GM12878 (cell line): ENCODE results near the gene TP53RK. TPM values are rescaled to one million over a fixed set of nuclear protein-coding genes. Genes with fewer than 3 reads are reported as not detected.

ENCODE experiments used
- ATAC-seq: fragments of 200-7000 bp; cut with Tn5 transposase; 3 replicates; pipeline ENCODE4 v1.9.1; 2020; ENCODE audit warnings: mild to moderate bottlenecking, moderate library complexity
- BruUV-seq: library from RNA; stranded (reverse); fragments of 400-500 nt; replicated peaks from 2 replicates; lab custom pipeline; 2021; lab: Mats Ljungman, UMichigan
- CTCF ChIA-PET: fragments of 300-600 bp; sonication (Branson Sonifier 250); formaldehyde crosslinking; extraction: SDS; loops from one replicate; lab custom pipeline; 2021; ENCODE audit warnings: inconsistent platforms; lab: Yijun Ruan, JAX
- POLR2A ChIA-PET: fragments of 350-600 bp; formaldehyde crosslinking; extraction: SDS; loops from one replicate; lab custom pipeline; 2021; ENCODE audit warnings: inconsistent platforms; lab: Charles Lee
- RAD21 ChIA-PET: fragments of 300-600 bp; sonication (Branson Sonifier 250); formaldehyde crosslinking; loops from one replicate; lab custom pipeline; 2023; ENCODE audit warnings: antibody characterized with exemption; ENCODE audit not compliant: unreplicated experiment; lab: Charles Lee
- SMC1A ChIA-PET: fragments of 300-600 bp; sonication (Branson Sonifier 250); formaldehyde crosslinking; loops from one replicate; lab custom pipeline; 2023; ENCODE audit not compliant: unreplicated experiment, uncharacterized antibody; lab: Charles Lee
- DNase-seq: peaks from one replicate; pipeline ENCODE4 v3.0.0-alpha.2; 2011; ENCODE audit warnings: low read depth, low spot score
- FAIRE-seq: peaks from 3 replicates; lab custom pipeline; 2011; peaks lifted over from hg19 to GRCh38; lab: Jason Lieb, UNC
- H2AFZ ChIP-seq: 2 replicates; pipeline ENCODE4 v1.6.0; 2011; ENCODE audit warnings: low read depth, low read length, control low read depth; ENCODE audit not compliant: control insufficient read depth
- H3K27ac ChIP-seq: 2 replicates; pipeline ENCODE4 v1.5.1; 2011; ENCODE audit warnings: control low read depth; ENCODE audit not compliant: control insufficient read depth, insufficient read depth
- H3K27me3 ChIP-seq, 2 experiments: replicated peaks in 1 of 2; 2 replicates each; pipeline versions ENCODE4 v1.6.0 to v1.6.1; 2011; ENCODE audit warnings: low read length in 1 of 2; ENCODE audit not compliant: control insufficient read depth in 2 of 2, insufficient read depth in 2 of 2
- H3K36me3 ChIP-seq, 2 experiments: 2 replicates each; pipeline ENCODE4 v1.5.1; 2011; ENCODE audit warnings: low read length in 1 of 2; ENCODE audit not compliant: control insufficient read depth in 2 of 2, insufficient read depth in 2 of 2
- H3K4me1 ChIP-seq: 2 replicates; pipeline ENCODE4 v1.6.1; 2011; ENCODE audit warnings: mild to moderate bottlenecking, low read length, moderate library complexity, mixed read lengths; ENCODE audit not compliant: control insufficient read depth, insufficient read depth
- H3K4me2 ChIP-seq: 2 replicates; pipeline ENCODE4 v1.6.0; 2011; ENCODE audit warnings: control low read depth; ENCODE audit not compliant: control insufficient read depth, insufficient read depth
- H3K4me3 ChIP-seq: fragments of 200-600 bp; sonication (generic); 2 replicates; pipeline ENCODE4 v1.5.1; 2016
- H3K79me2 ChIP-seq: 2 replicates; pipeline ENCODE4 v1.6.0; 2011; ENCODE audit warnings: low read length; ENCODE audit not compliant: control insufficient read depth, insufficient read depth
- H3K9ac ChIP-seq: 2 replicates; pipeline ENCODE4 v1.8.0; 2011; ENCODE audit warnings: low read length, control low read depth, mixed read lengths; ENCODE audit not compliant: control insufficient read depth, insufficient read depth
- H3K9me3 ChIP-seq: replicated peaks from 3 replicates; pipeline ENCODE4 v1.5.1; 2011; ENCODE audit warnings: mild to moderate bottlenecking, low read length; ENCODE audit not compliant: control insufficient read depth, insufficient read depth
- H4K20me1 ChIP-seq: 2 replicates; pipeline ENCODE4 v1.6.0; 2011; ENCODE audit not compliant: control insufficient read depth, insufficient read depth
- ASH2L ChIP-seq: fragments of 300-600, 200-600 bp; sonication (generic); IDR thresholded peaks from 2 replicates; pipeline ENCODE4 v1.6.1; 2017; ENCODE audit warnings: low read depth, mild to moderate bottlenecking, borderline replicate concordance
- ATF7 ChIP-seq: fragments of 450-650 bp; IDR thresholded peaks from 2 replicates; pipeline ENCODE4 v1.6.1; 2016; ENCODE audit warnings: low read depth, mild to moderate bottlenecking
- CHD2 ChIP-seq: IDR thresholded peaks from 2 replicates; pipeline ENCODE4 v1.6.1; 2011; ENCODE audit warnings: low read depth, low read length, improper control_type of control experiment, borderline replicate concordance
- EED ChIP-seq: sonication (generic); IDR thresholded peaks from 2 replicates; pipeline ENCODE4 v1.6.1; 2016; ENCODE audit warnings: antibody characterized with exemption, low read depth
- MTA3 ChIP-seq: IDR thresholded peaks from 2 replicates; pipeline ENCODE4 v1.6.1; 2012; ENCODE audit warnings: low read length, inconsistent platforms, borderline replicate concordance
- NR2C1 ChIP-seq: fragments of 450-650 bp; IDR thresholded peaks from 2 replicates; pipeline ENCODE4 v1.6.1; 2017; ENCODE audit warnings: antibody characterized with exemption, mild to moderate bottlenecking, moderate library complexity
- PML ChIP-seq: IDR thresholded peaks from 2 replicates; pipeline ENCODE4 v1.6.1; 2012; ENCODE audit warnings: low read length, inconsistent platforms
- POU2F2 ChIP-seq: IDR thresholded peaks from 3 replicates; pipeline ENCODE4 v1.6.1; 2011; ENCODE audit warnings: low read depth, mild to moderate bottlenecking, low read length, borderline replicate concordance
- RCOR1 ChIP-seq: conservative IDR thresholded peaks from 2 replicates; pipeline ENCODE4 v1.6.1; 2012; ENCODE audit warnings: low read depth, low read length, improper control_type of control experiment
- SMAD1 ChIP-seq: fragments of 450-650 bp; IDR thresholded peaks from 2 replicates; pipeline ENCODE4 v1.6.1; 2018; ENCODE audit warnings: mild to moderate bottlenecking, low read depth; ENCODE audit not compliant: partially characterized antibody
- SMC3 ChIP-seq: IDR thresholded peaks from 2 replicates; pipeline ENCODE4 v1.6.1; 2011; ENCODE audit warnings: low read length, improper control_type of control experiment, borderline replicate concordance
- SRF ChIP-seq, 2 experiments: IDR thresholded peaks; 2 replicates each; pipeline ENCODE4 v1.6.1; 2011; ENCODE audit warnings: low read depth in 2 of 2, low read length in 2 of 2, mild to moderate bottlenecking in 1 of 2, moderate library complexity in 1 of 2
- TARDBP ChIP-seq: IDR thresholded peaks from 2 replicates; pipeline ENCODE4 v1.6.1; 2016; ENCODE audit warnings: borderline replicate concordance
- TCF12 ChIP-seq: IDR thresholded peaks from 2 replicates; pipeline ENCODE4 v1.6.1; 2011; ENCODE audit warnings: low read depth, mild to moderate bottlenecking, low read length
- WRNIP1 ChIP-seq: IDR thresholded peaks from 2 replicates; pipeline ENCODE4 v1.6.1; 2011; ENCODE audit warnings: low read depth, low read length, improper control_type of control experiment, borderline replicate concordance
- WGBS: methylation state at CpG from one replicate; pipeline ENCODE4 v1.1.6; 2016; ENCODE audit warnings: low lambda C conversion rate; ENCODE audit not compliant: insufficient replicate concordance, insufficient coverage; ENCODE audit errors: missing lambda C conversion rate; 5-methylcytosine and 5-hydroxymethylcytosine counted together
- in situ Hi-C: fragments of 300-500 bp; cut with MboI; formaldehyde crosslinking; loops from 9 replicates; pipeline ENCODE4 v1.14.3; 2018; ENCODE audit warnings: mixed read lengths
- intact Hi-C: fragments of 100-400 bp; cut with micrococcal nuclease; formaldehyde crosslinking; loops from one replicate; pipeline ENCODE4 v1.14.2; 2022; ENCODE audit not compliant: unreplicated experiment
- polyA plus RNA-seq, 11 experiments: library from polyadenylated mRNA; depleted of rRNA in 4 of 11; unstranded in 6 of 11; stranded (reverse) in 5 of 11; fragments of >200 nt; fragmentation: Nextera tagmentation in 4 of 11; fragmentation: Illumina TruSeq in 1 of 11; extraction: Ambion mirVana in 4 of 11; extraction: Trizol in 1 of 11; gene quantifications; 1 replicate in 1 of 11; 2 replicates in 10 of 11; pipeline versions ENCODE4 v1.2.1 to v1.2.3, GENCODE V29; 2011 to 2016; ENCODE audit warnings: inconsistent platforms in 2 of 11, missing spikeins in 2 of 11, low read depth in 1 of 11
- total RNA-seq, 4 experiments: library from RNA; depleted of rRNA in 3 of 4; stranded (reverse); fragments of >200 nt in 3 of 4; fragmentation: Illumina TruSeq in 1 of 4; extraction: Trizol in 1 of 4; gene quantifications; 2 replicates each; pipeline versions ENCODE4 v1.2.1 to v1.2.3, GENCODE V29; 2013 to 2021
- TF ChIP-seq, protein P1 (sequence below): fragments of 450-650 bp; IDR thresholded peaks from 2 replicates; pipeline ENCODE4 v1.6.1; 2017; ENCODE audit warnings: borderline replicate concordance
- TF ChIP-seq, protein P2 (sequence below): fragments of 450-650 bp; IDR thresholded peaks from 2 replicates; pipeline ENCODE4 v1.6.1; 2017; ENCODE audit warnings: mild to moderate bottlenecking
- TF ChIP-seq, protein P3 (sequence below), 3 experiments: IDR thresholded peaks in 2 of 3; conservative IDR thresholded peaks in 1 of 3; 2 replicates each; pipeline ENCODE4 v1.5.1; 2011; ENCODE audit warnings: low read depth in 3 of 3, low read length in 3 of 3, mild to moderate bottlenecking in 3 of 3, control low read depth in 2 of 3, moderate library complexity in 2 of 3, inconsistent platforms in 1 of 3, mixed read lengths in 1 of 3; ENCODE audit not compliant: control insufficient read depth in 2 of 3, insufficient read depth in 1 of 3; ENCODE audit errors: extremely low read depth in 1 of 3
- TF ChIP-seq, protein P4 (sequence below): IDR thresholded peaks from 2 replicates; pipeline ENCODE4 v1.6.1; 2011; ENCODE audit warnings: borderline replicate concordance, low read depth, mild to moderate bottlenecking, moderate library complexity, low read length; ENCODE audit not compliant: insufficient read depth, poor library complexity, severe bottlenecking

TP53RK gene
- total and polyA plus RNA-seq, 10 of the 15 experiments (the other 5 are each of a cell fraction or from before 2014, with no cell fraction given) = 3.8 to 23.1 (median 16.1) TPM

DNA sequence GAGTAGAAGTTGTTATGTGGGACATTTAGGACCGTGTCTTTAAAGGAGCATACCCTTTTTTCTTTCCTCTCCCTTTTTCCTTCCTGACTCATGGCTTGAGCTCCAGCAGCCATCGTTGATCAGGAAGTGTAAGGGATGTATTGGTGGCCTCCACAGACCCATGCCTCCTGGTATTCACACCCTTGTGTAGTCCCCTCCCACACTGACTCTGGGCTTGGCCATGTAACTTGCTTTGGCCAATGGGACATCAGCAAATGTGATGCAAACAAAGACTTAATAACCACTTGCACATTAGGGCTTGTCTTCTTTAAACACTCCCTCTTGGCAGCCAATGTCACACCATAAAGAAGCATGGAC is 19.0 kb downstream of the TP53RK start:
- Histone ChIP-seq H3K9me3 (no peaks in the 10 kb centered on the region; the same call in 2 of the 3 replicates), H3K4me1 (no peaks in the 10 kb centered on the region), H3K4me2 (no peak overlapping the region), H2AFZ (no peak overlapping the region), H4K20me1 (no peaks in the 10 kb centered on the region), H3K79me2 (no peaks in the 10 kb centered on the region), H3K4me3 (no peak overlapping the region), H3K36me3 (no peaks in the 10 kb centered on the region), H3K27ac (no peak overlapping the region), H3K27me3 (no peaks in the 10 kb centered on the region), H3K9ac (no peak overlapping the region)
- in situ Hi-C loops (no loop called here), intact Hi-C loops (no loop called here)
- ChIA-PET POLR2A (no interaction called here), SMC1A (no interaction called here), RAD21 (no interaction called here), CTCF (no interaction called here)
- WGBS = 0% methylated on average over 2 of the region's 2 CpGs
- no peak for DNase-seq
- FAIRE-seq = no peak
- no TSS peak for BruUV-seq
- ATAC-seq = no peak
- TF ChIP-seq MTA3 (no peak), EED (no peak), NR2C1 (no peak), TARDBP (no peak), CHD2 (no peak), POU2F2 (no peak), RCOR1 (no peak), SRF (IDR thresholded peaks at IDR 0.05; ENCODE audit: low read depth in 2 of 2, low read length in 2 of 2) (no peak), PML (no peak), ATF7 (no peak), SMAD1 (no peak), SMC3 (no peak), TCF12 (no peak), ASH2L (no peak), WRNIP1 (no peak)
- TF ChIP-seq, protein P1, sequence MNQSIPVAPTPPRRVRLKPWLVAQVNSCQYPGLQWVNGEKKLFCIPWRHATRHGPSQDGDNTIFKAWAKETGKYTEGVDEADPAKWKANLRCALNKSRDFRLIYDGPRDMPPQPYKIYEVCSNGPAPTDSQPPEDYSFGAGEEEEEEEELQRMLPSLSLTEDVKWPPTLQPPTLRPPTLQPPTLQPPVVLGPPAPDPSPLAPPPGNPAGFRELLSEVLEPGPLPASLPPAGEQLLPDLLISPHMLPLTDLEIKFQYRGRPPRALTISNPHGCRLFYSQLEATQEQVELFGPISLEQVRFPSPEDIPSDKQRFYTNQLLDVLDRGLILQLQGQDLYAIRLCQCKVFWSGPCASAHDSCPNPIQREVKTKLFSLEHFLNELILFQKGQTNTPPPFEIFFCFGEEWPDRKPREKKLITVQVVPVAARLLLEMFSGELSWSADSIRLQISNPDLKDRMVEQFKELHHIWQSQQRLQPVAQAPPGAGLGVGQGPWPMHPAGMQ = no peak
- TF ChIP-seq, protein P2, sequence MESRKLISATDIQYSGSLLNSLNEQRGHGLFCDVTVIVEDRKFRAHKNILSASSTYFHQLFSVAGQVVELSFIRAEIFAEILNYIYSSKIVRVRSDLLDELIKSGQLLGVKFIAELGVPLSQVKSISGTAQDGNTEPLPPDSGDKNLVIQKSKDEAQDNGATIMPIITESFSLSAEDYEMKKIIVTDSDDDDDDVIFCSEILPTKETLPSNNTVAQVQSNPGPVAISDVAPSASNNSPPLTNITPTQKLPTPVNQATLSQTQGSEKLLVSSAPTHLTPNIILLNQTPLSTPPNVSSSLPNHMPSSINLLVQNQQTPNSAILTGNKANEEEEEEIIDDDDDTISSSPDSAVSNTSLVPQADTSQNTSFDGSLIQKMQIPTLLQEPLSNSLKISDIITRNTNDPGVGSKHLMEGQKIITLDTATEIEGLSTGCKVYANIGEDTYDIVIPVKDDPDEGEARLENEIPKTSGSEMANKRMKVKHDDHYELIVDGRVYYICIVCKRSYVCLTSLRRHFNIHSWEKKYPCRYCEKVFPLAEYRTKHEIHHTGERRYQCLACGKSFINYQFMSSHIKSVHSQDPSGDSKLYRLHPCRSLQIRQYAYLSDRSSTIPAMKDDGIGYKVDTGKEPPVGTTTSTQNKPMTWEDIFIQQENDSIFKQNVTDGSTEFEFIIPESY = no peak
- TF ChIP-seq, protein P3, sequence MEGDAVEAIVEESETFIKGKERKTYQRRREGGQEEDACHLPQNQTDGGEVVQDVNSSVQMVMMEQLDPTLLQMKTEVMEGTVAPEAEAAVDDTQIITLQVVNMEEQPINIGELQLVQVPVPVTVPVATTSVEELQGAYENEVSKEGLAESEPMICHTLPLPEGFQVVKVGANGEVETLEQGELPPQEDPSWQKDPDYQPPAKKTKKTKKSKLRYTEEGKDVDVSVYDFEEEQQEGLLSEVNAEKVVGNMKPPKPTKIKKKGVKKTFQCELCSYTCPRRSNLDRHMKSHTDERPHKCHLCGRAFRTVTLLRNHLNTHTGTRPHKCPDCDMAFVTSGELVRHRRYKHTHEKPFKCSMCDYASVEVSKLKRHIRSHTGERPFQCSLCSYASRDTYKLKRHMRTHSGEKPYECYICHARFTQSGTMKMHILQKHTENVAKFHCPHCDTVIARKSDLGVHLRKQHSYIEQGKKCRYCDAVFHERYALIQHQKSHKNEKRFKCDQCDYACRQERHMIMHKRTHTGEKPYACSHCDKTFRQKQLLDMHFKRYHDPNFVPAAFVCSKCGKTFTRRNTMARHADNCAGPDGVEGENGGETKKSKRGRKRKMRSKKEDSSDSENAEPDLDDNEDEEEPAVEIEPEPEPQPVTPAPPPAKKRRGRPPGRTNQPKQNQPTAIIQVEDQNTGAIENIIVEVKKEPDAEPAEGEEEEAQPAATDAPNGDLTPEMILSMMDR (IDR thresholded peaks at IDR 0.05 in 2 of 3, conservative IDR thresholded peaks at IDR 0.05 in 1 of 3; ENCODE audit: control insufficient read depth in 2 of 3, extremely low read depth in 1 of 3, insufficient read depth in 1 of 3, low read depth in 3 of 3, low read length in 3 of 3) = no peak
- TF ChIP-seq, protein P4, sequence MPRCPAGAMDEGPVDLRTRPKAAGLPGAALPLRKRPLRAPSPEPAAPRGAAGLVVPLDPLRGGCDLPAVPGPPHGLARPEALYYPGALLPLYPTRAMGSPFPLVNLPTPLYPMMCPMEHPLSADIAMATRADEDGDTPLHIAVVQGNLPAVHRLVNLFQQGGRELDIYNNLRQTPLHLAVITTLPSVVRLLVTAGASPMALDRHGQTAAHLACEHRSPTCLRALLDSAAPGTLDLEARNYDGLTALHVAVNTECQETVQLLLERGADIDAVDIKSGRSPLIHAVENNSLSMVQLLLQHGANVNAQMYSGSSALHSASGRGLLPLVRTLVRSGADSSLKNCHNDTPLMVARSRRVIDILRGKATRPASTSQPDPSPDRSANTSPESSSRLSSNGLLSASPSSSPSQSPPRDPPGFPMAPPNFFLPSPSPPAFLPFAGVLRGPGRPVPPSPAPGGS = no peak
